HG03342 (cell line): Measurements from ENCODE around the gene TBX18.

ENCODE experiments used
- ATAC-seq: cut with Tn5 transposase; IDR thresholded peaks from one replicate; pipeline ENCODE4 v1.9.1; 2021; ENCODE audit warnings: mild to moderate bottlenecking, moderate library complexity; ENCODE audit not compliant: unreplicated experiment

The TBX18 gene

DNA sequence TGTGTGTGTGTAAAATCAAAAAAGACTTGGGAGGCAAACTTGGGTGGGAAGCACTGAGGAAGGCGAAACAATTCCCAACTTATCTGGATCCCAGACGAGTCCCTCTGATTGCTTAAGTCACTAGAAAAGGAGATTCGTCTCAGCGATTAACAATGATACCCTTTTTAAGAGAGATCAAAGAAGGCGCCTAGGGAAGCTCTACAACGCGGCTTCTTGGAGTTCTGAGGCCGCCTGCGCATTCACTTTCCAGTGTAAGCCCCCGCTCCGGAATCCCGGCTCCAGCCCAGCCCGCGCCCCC lies 8.7 kb upstream of the TBX18 start:
- ATAC-seq = no peak

DNA sequence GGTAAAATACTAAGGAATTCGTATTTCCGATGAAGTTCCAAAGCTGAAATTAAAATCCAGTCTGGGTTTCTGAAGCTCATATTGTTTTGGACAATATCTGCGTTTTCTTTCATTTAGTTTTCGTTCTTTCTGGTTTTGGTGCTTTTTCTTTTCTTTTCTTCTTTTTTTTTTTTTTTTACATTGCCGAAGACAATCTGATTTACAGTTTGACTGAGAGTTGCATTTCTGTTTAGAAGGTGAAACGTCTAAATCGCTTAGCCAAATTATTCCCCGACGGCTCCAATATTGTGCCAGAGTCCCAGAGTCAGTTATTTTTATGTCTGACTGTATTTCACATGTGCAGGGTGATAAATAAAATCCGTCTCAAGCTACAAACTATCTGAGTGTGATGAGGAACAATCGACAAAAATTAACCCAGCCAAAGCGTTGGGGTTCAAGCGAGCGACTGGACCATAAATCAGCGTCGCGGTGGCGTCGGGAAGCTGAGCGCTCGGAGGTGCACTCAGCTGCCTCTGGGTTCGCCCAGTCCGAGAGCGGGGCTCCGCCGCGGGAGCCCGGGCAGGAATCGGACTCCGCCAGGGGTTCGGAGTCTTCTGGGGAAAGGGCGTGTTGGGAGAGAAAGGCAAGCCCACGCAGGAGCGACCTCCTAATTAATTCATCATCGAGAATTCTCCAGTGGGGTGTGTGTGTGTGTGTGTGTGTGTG lies 8.2 kb upstream of the TBX18 start:
- no peak for ATAC-seq

DNA sequence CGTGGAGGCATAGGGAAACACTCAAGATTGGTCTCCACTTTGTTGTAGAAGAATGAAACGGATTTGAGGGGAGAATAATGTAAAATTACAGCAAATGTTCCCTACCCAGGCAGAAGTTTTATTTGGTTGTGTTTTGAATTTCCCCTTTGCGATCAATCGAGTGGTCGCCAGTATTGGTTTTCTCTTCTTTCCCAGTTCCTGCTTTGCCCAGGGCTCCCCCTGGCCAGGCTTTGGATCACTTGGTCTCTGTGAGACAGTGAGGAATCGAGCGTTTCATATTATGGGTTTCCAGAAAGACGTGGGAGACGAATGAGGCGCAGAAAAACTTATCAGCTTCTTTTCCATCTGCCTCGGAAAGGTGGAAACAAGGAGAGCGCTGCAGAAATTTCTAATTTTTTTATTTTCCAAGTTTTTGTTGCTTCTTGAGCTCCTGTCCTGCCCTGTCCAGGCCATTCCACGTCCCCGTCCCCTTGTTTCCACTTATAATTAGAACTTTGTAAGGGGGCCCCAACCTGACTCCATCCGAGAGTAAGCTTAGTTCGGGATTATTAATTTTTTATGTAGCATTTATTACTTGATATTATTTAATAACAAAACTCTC lies 7.5 kb upstream of the TBX18 start:
- no peak for ATAC-seq

DNA sequence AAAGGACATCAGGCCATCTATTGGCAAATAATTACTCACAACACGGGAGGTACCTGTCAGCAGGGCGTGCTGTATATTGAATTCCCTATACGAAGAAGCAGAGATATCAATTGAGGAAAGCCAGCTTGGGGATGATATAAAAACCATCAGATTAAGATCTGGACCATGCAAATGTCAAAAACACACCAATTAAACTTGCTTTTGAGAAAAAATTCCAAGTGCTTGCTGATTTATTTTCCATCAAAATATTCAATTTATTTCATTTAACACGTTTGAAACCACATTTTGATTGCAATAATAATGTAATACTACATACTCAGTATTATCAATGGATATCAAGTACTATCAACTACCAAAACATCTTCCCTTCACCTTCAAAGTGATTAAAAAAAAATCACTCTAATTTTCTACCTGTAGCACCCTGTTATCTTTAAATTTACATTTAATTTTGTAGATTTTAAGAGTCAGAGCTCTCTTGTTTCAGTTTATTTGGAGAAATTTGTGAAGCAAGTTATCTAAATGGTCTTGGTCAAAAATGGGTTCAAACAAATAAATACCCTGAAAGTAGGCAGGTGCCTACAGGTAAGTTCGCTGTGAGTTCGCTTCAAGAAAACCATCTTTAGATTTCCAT lies 6.8 kb upstream of the TBX18 start:
- no peak for ATAC-seq

DNA sequence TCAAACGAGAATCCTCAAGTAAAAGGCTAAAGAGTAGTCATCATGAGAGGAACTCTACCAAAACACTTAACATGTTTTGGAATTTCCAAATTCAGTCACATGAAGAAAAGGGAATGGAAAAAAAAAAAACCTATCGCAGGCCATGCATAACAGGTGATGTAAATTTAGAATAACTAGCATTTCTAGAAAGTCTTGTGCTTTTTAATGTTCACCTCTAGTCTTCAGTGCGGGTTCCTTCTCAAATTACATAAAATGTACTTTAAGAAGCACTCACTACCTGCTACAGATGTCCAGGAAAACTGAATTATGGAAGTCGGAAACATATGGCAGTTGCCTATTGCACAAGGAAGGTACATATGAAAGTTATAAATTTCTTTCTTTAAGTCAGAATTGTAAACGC lies 6.1 kb upstream of the TBX18 start:
- no peak for ATAC-seq

DNA sequence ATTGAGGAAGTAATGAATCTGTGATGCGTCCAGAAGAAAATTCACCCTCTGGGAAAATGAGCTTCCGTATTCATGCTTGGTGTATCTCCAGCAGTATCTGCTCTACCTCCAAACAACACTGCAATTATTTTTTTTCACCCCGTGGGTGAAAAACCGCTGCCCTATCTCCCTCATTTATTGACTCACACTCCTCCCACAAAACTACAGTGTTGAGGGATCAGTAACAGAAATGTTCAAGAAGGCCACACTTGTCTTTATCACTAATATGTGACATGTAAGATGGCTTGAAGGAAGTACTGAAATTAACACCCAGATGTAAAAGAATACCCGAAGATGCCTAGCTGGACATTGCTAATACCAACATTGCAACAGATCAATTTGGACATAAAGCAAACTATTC lies 4.9 kb upstream of the TBX18 start:
- ATAC-seq = no peak

DNA sequence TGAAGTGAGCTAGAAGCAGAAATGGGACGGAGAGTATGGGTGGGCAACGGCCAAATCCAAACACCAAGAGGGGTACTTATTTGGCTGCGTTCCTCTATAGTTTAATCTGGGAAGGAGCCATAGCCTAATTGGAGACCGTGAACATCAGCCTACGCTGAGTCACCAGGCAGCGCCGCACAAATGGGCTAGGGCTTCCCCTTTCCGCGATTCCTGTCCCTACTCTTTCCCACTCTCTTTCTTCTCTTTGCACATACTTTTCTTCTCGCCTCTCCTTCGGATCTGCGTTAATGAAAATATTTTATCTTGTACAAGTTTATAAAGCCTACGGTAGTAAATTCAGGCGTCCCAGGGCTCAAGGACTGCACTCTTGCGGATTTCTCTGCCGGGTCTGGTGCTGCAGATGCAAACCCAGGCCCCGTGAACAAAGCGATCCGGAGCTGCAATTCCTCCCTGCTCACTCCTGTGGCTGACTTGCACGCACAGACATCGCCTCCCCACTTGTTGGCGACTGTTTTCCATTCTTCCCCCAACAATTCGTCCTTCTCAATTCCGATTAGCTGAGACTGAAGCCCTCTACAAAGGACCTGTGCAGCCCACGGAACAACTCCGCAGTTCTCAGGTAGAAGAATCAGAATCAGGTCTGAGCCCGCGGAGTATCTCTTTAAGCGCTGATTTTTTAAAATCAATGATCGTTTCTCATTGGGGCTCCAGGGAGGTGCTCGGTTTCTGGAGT lies 4.2 kb upstream of the TBX18 start:
- no peak for ATAC-seq

DNA sequence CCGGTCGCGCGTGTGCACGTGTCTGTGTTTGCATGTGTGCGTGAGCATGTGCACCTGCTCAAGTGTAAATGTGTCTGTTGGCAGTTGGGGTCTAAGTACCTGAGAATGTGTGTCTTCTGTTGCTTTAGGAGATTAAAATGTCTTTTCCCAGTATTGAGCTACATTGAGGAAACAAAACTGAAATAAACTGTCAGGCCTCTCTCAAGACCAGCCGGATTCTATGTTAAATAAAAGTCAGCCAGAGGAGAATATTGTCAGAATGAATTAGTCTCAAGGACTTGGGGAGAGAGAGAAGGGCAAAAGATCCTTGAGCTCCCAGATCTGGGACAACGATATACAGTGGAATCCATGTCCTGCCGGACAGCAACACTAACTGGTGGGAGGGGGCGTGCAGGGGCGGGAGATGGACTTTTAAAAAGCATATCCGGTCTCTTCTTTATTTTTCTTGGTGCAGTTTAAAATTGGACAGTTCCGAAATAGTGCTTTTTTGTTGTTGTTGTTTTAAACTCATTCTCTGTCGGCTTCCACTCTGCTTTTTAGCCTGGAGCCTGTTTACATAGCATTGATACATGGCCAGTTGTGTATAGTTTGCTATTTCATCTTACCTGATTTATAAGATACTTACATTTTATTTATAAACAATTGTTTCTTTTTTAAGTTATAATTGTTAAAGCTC lies 3.3 kb upstream of the TBX18 start:
- no peak for ATAC-seq

DNA sequence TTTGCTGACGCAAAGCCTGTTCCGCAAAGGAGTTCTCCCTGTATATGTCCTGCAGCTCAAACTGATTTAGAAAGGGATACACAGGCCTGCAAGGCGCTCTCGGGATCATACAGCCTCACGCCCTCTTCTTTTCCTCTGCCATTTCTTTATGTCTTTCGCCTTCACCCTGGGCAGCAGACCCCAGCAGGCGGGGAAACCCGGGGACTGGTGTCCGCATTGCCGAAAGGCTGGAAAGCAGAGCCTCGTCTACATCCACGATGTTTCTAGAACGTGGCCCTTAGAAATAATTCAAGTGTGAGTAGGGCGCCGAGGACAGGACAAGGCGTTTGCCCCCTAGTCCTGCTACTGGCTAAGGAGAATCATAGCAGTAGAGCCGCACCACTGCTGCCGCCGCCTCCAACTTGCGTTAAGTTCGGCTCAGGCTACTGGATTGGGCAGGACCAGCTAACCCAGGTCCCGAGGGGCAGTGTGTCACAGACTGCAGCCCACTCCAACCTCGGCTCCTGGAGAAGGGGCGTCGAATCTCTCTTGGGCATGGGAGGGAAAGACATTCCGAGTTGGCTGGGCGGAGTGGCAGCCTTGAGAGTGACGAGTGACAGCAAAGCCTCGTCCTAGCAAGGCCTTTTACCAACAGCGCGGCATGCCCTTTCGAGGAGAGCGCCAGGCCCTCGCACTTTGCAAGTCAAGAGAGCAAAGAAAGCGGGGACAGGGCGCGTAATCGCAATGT lies 2.6 kb upstream of the TBX18 start:
- ATAC-seq = no peak

DNA sequence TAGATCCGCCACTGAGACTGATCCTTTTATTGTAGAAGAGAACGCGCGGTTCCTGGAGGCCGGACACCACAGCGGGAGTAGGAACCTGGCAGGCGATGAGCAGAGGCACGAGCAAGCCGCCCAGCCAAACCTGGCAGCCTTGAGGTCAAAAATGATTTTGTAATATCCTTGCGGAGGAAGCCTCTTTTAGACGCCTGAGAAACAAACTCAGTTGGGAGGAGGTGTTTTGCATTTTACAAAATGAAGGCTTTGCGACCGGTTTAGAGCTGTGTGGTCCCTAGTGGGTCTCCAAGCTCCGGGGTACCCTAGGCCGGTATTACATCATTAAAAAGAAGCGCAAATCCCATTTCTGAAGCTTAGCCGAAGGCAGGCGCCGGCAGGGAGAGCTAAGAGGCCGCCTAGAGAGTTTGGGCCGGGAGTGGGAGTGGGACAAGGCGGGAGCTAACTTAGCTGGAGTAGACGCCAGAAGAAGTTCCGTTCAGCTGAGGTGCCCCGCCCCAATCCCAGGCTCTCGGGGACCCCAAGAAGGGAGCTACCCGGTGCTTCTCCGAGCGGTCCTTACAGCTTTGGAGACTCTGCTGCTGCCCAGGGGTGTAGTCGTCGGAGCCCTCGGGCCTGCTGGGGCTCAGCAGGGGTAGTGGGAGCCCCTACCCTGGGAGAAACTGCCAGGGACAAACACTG lies 1.9 kb upstream of the TBX18 start:
- ATAC-seq = no peak

DNA sequence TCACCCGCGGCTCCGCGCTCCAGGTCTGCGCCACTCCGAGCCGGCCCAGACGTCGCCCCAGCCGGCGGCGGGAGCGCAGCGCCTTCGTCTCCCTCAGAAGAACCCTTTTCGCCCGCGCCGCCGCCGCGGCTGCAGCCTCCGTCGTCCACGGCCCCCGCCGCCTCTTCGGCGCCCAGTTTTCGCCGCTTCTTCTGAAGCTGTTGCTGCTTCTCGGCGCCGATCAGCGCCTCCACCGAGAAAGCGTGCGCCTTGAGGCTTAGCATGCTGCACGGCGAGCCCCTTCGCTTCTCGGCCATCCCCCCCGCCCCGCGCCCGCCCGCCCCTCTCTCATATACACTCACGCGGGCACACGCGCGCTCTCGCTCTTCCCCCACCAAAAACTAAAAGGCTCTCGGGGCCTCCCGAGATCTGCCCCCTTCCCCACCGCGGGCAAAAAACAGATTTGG lies 489 bp downstream of the TBX18 start:
- ATAC-seq = no peak

DNA sequence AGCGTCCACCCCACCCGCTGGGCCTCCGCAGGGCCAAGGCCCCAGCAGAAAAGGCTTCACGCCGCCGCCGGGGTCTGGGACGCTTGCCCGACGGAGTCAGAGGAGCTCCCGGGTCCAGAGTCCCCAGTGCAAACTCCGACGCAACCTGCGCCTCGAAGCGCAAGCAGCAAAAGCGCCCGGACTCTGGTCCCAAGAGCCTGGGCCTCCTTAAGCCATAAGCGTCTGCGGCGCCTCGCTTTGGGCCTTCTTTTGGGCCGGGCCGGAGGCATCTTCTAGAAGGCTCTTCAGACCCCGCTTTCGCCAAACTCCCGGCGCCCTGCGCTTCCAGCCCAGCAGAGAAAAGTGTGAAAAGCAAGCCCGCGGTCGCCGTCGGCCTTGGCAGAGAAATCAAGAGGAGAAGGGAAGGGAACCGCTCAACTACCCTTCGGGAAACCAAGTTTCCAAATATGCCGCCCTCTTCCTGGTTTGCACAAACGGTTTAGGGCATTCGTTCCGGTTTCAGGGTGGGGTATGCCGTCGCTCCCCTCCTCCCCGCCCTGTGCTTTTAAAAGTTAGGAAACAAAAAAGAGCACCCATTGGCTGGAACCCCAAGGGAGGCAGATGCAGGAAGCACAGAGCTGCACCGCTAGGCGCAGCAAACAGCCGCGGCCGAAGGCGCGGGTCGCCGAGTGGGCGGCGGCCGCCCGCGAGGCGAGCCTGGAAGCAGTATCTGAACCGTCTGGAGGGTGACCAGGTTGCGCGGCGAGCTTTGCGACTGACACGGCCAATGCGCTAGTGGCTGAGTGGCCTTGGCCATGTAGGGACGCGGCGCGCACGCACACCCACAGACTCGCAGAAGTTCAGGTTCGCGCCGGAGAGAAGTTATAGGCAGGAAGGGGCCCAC lies 1.2 kb downstream of the TBX18 start:
- ATAC-seq = no peak

DNA sequence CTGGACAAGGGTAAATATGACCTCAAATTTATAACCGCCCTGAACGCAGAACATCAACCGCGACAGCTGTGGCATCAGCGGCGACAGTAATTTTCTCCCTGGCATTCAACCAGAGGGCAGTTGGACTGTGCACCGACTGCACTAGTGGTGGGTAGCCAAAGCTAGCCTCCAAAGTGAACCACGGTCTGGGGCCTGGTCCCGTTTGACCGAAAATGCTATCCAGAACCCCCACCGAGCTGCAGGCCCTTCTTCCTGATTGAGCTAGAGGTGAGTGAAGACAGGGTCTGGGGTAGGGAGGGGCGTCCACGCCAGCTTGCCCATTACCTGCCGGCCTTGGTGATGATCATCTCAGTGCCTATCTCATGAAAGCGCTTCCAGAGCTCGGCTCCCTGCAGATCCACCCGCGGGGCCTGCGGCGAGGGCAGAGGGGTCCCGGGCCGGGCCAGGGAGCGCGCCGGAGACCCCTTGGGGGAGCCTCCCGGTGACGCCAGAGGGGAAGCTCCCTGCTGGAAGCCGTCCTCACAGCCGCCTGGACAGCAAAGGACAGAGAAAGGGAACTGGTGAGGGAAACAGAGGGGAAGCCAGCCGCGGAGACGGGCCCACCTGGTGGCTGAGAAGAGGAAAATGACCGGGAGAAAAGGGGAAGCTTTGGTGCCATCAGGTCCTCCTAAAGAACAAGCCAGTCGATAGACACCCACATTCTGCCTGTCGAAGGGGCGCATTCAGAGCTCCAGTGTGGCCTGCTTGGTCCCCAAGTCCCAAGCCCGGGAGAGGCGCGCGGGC lies 2.0 kb downstream of the TBX18 start:
- ATAC-seq = no peak

DNA sequence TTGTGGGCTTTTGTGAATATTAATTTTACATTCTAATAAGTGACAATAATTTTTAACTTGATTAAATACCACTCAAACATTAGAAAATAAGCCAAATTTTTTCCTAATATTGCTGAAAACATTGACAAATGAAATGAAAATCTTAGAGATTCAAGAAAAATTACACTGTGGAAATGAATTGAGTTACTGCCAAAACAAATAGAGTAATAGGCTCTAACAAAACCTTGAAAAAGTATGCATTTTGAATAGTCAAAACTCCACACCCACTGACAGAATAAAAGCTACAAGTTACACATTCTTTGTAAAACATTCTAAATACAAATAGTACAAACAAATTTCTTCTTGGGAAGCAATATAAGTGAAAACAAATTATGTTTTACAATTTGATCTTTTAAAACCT lies 5.9 kb downstream of the TBX18 start:
- no peak for ATAC-seq

DNA sequence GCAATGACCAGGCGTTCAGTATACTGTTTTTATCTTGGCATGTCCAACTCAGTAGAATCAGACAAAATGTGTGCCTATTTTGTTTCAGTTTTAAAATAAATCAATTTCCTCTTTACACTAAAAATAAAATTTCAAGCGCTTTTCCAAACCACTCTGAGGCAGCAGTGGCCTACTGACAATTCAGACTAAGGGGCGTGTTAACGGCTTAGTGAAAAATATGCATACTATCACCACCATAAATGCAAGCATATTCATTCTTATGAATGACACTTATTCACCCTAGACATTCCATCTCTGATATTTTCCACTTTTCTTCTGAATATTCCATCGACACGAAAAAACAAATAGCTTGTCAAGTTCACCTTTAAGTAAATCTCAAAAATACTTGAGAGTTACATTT lies 7.5 kb downstream of the TBX18 start:
- no peak for ATAC-seq

DNA sequence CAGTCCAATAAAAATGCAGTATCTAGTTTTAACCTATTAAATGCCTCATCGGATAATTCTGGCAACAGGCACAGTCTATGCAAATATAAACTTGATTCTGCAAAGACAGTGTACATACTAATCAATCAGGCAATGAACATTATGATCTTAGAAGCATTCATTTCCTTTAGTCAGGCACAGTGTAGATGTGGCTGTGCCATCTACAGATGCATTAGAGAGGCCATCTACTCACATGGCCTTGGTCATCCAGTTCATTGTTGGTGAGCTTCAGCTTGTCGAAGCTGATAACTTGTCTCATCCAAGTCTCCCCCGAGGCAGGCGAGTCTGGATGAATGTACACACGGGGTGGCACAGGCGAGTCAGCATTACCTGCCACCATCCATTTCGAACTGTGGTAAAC lies 7.9 kb downstream of the TBX18 start:
- ATAC-seq = no peak

DNA sequence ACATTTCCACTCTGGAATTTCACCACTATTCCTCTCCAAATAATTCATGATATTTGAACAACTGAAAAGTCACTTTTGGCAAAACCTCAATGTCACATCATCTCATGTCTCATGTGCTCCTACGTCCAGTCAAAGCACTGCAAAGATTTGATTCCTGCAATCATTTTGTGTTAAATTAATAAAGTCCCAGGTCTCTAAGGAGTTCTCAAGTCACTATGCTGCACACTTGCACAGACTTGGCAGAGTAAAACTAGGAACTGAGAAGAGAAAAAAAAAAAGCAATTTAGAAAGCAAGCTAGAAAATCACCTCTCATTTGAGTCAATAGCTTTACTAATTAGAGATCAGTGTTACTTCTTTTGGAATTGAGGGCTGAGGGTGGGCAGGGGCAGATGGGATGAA lies 11.2 kb downstream of the TBX18 start:
- ATAC-seq = no peak

DNA sequence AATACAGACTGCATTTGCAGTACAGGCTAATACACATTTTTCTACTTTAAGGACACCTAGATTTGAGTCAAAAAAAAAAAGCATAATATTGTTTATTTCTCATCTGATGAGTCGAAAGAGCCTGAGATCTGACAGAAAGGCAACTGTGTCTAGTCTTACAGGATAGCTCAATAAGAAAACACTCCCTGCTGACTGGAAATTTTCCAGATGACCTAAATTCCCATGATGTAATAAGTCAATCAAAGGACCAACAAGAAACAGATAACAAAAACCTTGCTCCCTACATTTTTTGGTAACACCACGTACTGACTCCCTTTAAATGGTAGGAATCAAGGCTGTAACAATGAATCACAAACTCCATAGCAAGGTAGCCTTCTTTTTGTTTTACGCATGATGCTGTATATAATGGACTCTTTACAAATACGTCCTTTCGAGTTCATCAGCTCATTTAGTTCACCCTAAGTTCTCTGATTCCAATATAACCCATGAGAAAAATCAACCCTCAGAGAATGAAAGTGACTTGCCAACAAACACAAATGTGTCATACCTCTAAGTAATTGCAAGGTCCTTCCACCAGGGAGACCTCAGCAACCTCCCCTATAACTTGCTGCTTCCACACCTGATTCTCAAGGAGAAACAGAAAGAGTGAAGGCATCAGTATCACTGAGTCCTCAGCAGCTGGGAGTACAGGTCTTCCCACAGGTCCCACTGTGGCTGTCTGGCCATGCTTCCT lies 12.1 kb downstream of the TBX18 start:
- no peak for ATAC-seq
